ENCODE results near the gene AP2A2.
A peak's percentile ranks its signal among the peaks of the same experiment; 100 is the strongest.

Gene AP2A2

GRCh38 chr11:898143-898511, 27.5 kb upstream of the AP2A2 start:
- H3K4me3 ChIP-seq (ENCODE audit: low read depth, low read length) = no peak overlapping the region
- peak; percentile 14 for DNase-seq (ENCODE audit: low read depth, low spot score)
- TF ChIP-seq, protein P1, sequence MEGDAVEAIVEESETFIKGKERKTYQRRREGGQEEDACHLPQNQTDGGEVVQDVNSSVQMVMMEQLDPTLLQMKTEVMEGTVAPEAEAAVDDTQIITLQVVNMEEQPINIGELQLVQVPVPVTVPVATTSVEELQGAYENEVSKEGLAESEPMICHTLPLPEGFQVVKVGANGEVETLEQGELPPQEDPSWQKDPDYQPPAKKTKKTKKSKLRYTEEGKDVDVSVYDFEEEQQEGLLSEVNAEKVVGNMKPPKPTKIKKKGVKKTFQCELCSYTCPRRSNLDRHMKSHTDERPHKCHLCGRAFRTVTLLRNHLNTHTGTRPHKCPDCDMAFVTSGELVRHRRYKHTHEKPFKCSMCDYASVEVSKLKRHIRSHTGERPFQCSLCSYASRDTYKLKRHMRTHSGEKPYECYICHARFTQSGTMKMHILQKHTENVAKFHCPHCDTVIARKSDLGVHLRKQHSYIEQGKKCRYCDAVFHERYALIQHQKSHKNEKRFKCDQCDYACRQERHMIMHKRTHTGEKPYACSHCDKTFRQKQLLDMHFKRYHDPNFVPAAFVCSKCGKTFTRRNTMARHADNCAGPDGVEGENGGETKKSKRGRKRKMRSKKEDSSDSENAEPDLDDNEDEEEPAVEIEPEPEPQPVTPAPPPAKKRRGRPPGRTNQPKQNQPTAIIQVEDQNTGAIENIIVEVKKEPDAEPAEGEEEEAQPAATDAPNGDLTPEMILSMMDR (IDR thresholded peaks at IDR 0.05; ENCODE audit: low read depth, low read length) = peak; percentile 55
- in situ Hi-C loops (cut with HindIII; ENCODE audit: low sequenced_read_pairs) = no loop called here

- no peak overlapping the region for H3K4me3 ChIP-seq (ENCODE audit: low read depth, low read length)
- no peak for DNase-seq (ENCODE audit: low read depth, low spot score)
- TF ChIP-seq, protein P1 (IDR thresholded peaks at IDR 0.05; ENCODE audit: low read depth, low read length) = peak; percentile 39
- in situ Hi-C loops (cut with HindIII; ENCODE audit: low sequenced_read_pairs) = no loop called here
These were observed 27.0 kb upstream of the AP2A2 start for GRCh38 chr11:898540-899190.

GRCh38 chr11:899724-900123, 25.9 kb upstream of the AP2A2 start:
- TF ChIP-seq, protein P1 (IDR thresholded peaks at IDR 0.05; ENCODE audit: low read depth, low read length) = no peak
- no peak for DNase-seq (ENCODE audit: low read depth, low spot score)
- in situ Hi-C loops (cut with HindIII; ENCODE audit: low sequenced_read_pairs) = no loop called here
- H3K4me3 ChIP-seq (ENCODE audit: low read depth, low read length) = no peak overlapping the region

GRCh38 chr11:900545-900944, 25.1 kb upstream of the AP2A2 start:
- in situ Hi-C loops (cut with HindIII; ENCODE audit: low sequenced_read_pairs) = no loop called here
- TF ChIP-seq, protein P1 (IDR thresholded peaks at IDR 0.05; ENCODE audit: low read depth, low read length) = no peak
- H3K4me3 ChIP-seq (ENCODE audit: low read depth, low read length) = no peak overlapping the region
- no peak for DNase-seq (ENCODE audit: low read depth, low spot score)

GRCh38 chr11:901452-902061, 24.1 kb upstream of the AP2A2 start:
- TF ChIP-seq, protein P1 (IDR thresholded peaks at IDR 0.05; ENCODE audit: low read depth, low read length) = no peak
- DNase-seq (ENCODE audit: low read depth, low spot score) = no peak

GRCh38 chr11:904380-904779, 21.3 kb upstream of the AP2A2 start:
- TF ChIP-seq, protein P1 (IDR thresholded peaks at IDR 0.05; ENCODE audit: low read depth, low read length) = no peak
- H3K4me3 ChIP-seq (ENCODE audit: low read depth, low read length) = no peak overlapping the region
- no peak for DNase-seq (ENCODE audit: low read depth, low spot score)
- in situ Hi-C loops (cut with HindIII; ENCODE audit: low sequenced_read_pairs) = no loop called here

More at GRCh38 chr11:901452-902061, 24.1 kb upstream of the AP2A2 start:
- in situ Hi-C loops (cut with HindIII; ENCODE audit: low sequenced_read_pairs) = no loop called here
- H3K4me3 ChIP-seq (ENCODE audit: low read depth, low read length) = no peak overlapping the region

Data from astrocyte of the spinal cord (primary cell).